Stimulated activated CD8-positive, alpha-beta memory T cell treated with anti-CD3 and anti-CD28 coated beads, Interleukin-2, amount 100 ng/mL, for 1 hour (primary cell): ENCODE measurements around the gene LRRC26.

ENCODE experiments used
- DNase-seq, 2 donors: peaks; one replicate each; pipeline ENCODE4 v3.0.0-alpha.2; 2020; ENCODE audit warnings: low read depth in 2 of 2

Gene LRRC26

DNA sequence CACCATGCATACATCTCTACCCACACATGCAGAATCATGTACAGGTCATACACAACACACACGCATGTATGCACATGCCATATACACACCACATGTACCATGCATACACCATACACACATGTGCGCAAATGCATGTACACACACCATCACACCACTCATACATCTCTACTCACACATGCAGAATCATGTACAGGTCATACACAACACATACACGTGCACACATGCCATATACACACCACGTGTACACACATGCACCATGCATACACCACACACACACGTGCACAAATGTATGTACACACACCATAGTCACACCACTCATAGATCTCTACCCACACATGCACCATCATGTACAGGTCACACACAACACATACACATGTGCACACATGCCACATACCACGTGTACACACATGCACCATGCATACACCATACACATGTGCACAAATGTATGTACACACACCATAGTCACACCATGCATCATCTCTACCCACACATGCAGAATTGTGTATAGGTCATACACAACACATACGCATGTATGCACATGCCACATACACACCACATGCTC, 16.9 kb downstream of the LRRC26 start:
- no peak for DNase-seq

DNA sequence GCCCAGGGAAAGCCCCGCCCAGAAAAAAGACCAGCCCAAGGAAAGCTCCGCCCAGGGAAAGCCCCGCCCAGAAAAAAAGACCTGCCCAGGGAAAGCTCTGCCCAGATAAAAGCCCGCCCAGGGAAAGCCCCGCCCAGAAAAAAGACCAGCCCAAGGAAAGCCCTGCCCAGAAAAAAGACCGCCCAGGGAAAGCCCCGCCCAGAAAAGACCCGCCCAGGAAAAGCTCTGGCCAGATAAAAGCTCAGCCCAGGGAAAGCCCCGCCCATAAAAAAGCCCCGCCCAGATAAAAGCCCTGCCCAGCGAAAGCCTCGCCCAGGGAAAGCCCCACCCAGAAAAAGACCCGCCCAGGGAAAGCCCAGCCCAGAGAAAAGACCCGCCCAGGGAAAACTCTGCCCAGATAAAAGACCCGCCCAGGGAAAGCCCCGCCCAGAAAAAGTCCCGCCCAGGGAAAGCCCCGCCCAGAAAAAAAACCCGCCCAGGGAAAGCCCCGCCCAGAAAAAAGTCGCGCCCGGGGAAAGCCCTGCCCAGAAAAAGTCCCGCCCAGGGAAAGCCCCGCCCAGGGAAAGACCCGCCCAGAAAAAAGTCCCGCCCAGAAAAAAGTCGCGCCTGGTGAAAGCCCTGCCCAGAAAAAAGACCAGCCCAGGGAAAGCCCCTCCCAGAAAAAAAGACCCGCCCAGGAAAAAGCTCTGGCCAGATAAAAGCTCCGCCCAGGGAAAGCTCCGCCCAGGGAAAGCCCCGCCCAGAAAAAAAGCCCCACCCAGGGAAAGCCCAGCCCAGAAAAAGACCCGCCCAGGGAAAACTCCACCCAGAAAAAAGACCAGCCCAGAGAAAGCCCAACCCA, 19.0 kb downstream of the LRRC26 start:
- no peak for DNase-seq

DNA sequence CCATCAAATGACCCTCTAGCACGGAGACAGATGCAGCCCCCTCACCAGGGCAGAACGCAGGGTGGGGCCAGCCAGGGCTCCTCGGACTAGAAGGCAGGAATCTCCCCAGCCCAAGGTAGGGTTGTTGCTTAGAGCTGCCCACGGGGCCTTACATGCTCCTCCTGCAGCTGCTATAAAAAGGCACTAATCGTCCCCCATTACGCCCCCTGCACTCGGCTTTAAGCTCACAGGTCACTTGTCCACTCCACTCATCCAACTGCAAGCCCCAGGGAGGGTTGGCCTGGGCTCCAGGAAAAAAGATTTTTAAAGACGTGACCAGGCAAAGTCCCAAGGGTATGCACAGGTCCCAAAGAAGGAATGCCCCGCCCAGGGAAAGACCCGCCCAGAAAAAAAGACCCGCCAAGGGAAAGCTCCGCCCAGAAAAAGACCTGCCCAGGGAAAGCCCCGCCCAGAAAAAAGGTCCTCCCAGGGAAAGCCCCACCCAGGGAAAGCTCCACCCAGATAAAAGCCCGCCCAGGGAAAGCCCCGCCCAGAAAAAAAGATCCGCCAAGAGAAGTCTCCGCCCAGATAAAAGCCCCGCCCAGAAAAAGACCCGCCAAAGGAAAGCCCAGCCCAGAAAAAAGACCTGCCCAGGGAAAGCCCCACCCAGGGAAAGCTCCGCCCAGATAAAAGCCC, 19.8 kb downstream of the LRRC26 start:
- DNase-seq = no peak

DNA sequence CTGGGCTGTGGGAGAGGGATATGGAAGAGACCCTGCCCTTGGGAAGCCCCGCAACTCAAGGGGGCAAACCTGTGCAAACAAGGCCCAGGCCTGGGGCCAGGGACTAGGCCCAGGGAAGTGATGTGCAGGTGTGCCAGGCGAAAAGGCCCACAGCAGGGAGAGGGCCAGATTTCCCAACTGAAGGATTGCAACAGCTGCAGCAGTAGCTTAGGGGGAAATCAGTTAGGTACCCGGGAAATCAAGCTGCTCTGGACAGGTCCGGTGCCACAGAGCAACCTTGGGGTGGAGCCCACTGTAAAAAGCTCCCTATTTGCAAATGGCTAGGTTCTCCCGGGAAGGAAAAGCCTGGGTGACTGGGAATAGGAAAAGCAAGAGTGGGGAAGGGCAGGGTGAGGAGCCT, 20.5 kb downstream of the LRRC26 start:
- DNase-seq = no peak

DNA sequence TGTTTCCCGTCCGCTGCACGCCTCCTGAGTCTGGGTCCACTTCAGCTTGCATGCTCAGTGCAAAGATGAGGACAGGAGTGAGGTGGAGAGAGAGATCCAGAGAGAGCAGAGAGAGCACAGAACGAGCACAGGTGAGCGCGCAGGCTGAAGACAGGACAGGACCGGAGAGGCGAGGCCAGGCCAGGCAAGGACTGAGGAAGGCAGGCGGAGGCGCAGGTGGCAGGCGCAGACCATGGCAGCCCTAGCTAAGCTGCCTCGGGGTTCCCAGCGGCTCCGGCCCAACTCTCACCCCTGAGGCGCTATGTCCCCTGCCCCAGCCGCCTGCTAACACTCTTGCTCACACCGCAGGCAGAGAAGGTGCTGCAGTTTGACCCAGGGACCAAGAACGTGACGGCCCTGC, 21.2 kb downstream of the LRRC26 start:
- DNase-seq = no peak

DNA sequence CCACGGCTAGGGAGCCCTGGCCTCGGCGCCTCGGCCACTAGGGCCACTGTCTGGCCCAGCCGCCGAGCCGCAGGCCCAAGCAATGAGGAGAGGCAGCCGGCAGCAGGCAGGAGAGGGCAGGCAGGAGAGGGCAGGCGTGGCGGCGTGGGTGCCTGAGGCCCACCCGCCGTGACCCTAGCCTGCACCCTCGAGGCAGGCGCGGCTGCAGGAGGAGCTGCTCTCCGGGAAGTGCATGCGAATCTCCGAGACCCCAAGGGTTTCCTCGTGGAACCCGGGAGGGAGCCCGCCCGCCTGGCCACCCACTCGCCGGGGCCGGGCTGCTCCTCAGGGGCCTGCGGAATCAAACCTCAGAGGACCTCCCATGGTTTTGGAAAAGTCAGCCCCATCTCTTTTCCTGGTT, 21.6 kb downstream of the LRRC26 start:
- no peak for DNase-seq

DNA sequence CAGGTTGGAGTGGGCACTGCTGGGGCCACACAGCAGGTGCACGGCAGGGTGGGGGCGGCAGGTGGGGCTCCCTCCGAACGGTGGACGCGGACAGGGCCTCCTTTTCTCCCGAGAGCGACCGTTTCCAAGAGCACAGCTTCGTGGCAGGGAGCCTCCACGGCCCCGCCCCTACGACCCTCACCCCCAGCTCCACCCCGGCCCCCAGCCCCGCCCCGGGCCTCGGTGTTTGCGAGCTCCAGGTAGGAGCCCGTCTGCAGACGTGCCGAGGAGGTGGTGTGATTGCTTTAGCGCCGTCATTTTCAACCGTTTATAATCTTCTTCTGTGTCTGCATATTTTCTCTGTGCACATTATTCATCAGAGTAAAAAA, 22.1 kb downstream of the LRRC26 start:
- DNase-seq = no peak

DNA sequence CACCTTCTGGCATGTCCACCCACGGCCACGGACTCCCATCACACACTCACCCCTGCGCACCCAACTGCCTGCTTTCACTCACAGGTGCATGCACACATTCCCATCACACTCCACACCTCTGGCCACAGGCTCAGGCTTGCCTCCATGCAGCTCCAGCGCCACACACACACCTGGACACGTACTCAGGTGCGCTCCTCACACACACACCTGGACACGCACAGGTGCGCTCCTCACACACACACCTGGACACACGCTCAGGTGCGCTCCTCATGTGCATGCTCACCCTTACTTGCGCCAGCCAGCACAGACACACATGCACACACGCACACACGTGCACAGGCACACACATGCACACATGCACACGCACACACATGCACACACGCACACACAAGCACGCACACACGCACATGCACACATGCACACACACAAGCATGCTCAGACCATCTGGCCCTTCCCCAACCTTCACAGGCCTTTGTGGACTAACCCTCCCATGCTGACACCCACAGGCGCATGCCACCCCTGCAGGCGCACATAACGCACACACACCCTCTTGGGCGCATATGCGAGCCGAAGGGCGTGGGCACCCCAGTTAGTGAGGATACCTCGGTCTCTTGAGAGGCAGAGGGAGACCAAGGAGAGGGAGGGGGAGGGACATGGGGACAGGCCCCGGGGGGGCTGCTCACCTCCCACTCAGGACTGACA, 22.6 kb downstream of the LRRC26 start:
- DNase-seq = no peak

DNA sequence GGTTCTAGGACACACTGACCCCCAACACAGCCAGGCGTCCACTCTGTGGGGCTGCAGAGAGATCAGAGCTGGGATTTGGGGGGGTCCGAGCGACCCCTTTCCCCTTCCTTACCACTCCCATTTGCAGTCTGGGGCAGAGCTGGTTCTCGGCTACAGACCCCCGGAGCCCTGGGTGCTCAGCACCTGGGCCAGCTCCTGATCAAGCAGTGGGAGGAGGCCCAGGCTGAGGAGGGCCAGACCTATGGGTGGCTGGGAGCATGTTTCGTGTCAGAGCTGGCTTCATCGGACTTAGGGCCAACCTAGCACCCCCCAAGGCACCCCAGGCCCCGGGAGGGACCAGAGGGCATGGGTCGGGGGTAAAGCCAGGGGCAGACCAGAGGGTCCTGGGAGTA, 23.3 kb downstream of the LRRC26 start:
- no peak for DNase-seq

DNA sequence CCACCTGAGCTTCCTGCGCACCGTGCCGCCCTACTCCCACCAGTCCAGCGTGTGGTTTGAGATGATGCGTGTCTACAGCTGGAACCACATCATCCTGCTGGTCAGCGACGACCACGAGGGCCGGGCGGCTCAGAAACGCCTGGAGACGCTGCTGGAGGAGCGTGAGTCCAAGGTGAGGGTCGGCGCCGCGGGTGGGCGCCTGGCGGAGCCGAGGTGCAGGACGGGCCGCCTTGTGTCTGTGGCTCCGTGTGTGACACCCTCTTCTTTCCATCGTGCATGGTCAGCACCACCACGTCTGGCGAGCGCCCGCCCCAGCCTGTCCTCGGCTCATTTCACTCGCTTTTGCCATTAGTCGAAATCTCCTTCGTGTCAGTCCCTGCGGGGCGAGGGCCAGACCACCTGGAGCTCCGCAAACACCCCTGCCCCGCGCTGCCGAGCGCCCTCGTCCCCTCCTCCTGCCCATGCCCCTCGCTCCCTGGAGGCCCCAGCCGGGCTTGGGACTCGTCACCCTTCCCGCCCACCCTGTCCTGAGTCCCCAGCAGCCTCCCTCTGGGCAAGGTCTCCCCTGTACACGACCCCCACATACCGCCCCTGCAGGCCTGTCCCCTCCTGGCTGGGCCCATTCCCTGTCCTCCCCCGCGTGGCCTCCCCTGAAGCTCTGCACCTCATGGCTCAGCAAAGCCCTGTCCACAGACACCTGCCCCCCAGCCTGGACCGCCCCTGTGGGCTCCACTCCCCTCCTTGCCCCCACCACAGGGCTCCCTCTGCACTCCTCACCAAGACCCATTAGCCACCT, 23.9 kb downstream of the LRRC26 start:
- DNase-seq = no peak

DNA sequence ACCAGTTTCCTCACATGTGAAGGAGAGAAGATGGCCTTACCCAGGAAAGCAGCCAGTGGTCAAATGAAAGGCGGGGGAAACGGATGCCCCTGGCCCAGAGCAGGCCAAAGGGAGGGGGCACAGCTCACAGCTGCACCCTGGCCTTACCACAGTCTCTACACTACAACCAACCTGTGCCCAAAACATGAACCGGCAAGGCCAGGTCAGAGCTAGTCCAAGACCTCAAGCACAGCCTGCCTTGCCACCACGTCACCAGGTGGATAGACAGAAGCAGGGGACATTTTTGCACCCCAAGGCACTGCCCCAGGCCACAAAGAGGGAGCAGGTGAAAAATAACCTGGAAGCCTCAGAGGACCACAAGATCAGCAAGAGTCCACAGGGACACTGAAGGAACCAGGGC, 26.4 kb downstream of the LRRC26 start:
- DNase-seq = no peak

DNA sequence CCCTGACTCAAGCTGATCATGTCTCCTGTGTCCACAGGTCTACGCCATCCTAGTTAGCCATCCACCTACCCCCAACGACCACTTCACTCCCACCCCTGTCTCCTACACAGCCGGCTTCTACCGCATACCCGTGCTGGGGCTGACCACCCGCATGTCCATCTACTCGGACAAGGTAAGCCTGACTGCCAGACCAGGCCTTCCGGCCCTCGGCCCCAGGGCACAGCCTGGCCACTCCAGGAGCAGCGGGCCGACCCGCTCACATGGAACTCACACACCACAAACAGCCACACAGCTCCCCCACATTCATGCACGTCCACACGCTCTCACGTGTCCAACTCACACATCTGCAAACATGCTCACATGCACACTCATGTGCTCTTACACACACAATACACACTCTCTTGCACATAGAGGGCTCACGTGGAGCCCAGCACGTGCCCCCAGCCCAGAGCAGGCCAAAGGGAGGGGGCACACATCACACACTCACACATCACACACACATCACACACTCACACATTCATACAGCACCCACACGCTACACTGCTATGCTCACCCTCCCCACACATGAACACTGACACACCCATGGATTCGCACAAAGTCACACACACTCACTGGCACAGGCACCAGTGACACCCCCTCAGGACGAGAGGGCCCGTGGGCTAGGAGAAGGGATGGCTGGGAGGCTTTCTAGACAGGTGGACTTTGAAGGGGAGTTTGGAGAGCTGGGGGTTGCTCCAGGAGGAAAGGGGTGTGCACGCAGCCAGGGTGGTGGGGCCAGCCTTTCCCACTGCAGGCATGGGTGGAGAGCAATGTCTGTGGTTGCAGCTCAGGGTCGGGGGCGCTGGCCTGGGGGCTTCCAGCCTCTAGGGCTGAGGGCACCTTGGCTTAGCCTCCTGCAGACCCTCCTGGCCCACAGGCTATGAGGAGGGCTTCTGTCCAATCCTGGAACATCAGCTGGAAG, 27.6 kb downstream of the LRRC26 start:
- DNase-seq = no peak

DNA sequence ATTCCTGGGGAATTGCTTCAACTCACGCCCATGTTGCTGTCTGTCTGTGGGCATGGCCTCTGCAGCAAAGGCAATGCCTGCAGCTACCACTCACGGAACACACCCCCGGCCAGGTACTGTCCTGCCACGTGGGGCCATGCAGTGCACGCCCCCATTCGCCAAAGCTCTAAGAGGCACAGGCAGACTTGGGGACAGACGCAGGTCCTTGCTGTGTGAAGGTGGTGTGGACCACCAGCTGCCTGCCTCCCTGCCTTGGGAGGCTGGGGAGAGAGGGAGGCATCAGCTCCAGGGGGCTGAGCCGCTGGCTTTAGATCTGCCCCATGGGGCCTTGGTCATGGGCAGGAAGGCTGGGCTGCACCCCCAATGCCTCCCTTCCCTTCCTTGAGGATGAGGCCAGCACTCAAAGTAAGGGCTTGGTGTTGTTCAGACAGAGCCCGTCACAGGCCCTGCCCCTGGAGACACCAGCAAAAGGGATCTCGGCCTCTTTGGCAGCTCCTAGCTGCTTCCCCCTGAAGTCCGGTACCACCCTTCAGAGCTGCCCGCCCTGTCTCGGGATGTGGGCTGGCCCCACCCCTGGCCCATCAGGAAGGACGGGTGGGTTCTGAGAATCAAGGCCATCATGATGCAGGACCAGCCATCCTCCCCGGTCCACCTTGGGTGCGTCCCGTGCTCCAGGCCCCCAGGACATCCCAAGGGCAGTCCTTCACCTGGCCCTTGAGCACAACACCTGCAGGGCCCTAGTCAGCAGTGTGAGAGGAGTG, 28.6 kb downstream of the LRRC26 start:
- no peak for DNase-seq

DNA sequence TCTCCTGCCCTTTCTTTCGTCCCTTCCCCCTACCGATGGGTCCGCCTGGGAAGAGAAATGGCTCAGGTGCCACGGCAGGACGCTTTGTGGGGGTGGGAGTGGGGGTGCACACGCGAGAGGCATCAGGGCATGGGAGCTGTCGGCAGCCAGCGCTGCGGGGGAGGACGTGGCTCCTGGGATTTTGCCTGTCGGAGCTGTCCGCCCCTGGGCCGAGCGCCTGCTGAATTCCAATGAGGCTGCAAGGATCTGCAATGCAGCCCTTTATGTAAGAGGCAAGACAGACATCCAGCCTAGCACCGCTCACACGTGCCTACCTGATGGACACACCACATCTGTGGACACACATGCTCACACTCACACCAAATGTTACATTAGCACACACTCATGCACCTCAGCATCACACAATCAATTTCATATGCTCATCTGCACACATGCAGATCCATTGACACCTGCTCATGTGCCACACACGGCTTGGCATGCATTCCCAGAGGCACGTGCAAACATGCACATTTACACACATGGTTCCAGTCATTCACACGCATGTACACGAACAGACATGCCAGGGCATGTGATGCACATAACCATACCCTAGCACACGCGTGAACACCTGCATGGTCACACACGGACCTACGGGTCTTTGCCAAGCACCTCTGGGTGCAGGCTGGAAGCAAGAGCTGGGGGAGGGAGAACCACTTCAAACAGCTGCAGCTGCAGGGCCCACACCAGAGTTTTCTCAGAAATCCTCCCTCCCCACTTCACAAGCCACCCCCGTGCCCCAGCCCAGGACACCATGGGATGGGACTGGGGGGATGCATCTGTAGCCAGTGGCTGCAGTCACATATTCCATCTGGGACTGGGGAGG, 29.5 kb downstream of the LRRC26 start:
- DNase-seq = no peak

DNA sequence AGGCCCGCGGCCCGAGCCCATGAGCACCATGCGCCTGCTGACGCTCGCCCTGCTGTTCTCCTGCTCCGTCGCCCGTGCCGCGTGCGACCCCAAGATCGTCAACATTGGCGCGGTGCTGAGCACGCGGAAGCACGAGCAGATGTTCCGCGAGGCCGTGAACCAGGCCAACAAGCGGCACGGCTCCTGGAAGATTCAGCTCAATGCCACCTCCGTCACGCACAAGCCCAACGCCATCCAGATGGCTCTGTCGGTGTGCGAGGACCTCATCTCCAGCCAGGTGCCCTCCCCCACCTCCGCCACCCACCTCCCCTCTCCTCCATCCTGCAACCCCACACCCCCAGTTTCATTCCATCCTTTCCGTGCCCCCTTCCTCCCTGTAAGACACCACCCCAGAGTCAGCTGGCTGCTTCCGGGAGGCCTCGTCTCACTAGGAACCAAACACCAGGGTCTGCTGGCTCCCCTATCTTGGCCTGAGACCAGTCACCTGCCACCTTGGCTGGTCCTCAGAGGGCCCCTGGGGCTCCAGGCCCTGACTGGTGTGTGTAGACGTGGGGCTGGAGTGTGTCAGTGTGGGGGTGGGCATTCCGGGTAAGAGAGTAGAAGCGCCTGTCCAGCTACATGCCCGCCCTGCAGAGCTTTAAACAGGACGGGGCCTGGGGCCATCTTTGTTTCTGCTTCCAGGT, 30.2 kb downstream of the LRRC26 start:
- DNase-seq = no peak

DNA sequence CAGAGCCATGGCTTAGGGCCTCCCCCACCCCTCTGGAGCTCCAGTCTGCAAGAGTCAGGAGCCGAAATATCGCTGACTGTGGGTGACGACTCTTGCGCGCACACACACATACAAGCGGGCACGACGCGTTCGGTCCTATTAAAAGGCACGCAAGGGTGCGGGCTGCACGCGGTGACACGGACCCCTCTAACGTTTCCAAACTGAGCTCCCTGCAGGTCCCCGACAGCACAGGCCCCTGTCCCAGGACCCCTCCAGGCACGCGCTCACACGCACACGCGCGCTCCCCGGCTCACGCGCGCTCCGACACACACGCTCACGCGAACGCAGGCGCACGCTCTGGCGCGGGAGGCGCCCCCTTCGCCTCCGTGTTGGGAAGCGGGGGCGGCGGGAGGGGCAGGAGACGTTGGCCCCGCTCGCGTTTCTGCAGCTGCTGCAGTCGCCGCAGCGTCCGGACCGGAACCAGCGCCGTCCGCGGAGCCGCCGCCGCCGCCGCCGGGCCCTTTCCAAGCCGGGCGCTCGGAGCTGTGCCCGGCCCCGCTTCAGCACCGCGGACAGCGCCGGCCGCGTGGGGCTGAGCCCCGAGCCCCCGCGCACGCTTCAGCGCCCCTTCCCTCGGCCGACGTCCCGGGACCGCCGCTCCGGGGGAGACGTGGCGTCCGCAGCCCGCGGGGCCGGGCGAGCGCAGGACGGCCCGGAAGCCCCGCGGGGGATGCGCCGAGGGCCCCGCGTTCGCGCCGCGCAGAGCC, 31.0 kb downstream of the LRRC26 start, which contains the start of gene GRIN1:
Gene GRIN1, plus strand, starts transcription at position 433 of the 746 bp plus-strand sequence. CDS start 333 bp downstream, outside the sequence.
- no peak for DNase-seq

DNA sequence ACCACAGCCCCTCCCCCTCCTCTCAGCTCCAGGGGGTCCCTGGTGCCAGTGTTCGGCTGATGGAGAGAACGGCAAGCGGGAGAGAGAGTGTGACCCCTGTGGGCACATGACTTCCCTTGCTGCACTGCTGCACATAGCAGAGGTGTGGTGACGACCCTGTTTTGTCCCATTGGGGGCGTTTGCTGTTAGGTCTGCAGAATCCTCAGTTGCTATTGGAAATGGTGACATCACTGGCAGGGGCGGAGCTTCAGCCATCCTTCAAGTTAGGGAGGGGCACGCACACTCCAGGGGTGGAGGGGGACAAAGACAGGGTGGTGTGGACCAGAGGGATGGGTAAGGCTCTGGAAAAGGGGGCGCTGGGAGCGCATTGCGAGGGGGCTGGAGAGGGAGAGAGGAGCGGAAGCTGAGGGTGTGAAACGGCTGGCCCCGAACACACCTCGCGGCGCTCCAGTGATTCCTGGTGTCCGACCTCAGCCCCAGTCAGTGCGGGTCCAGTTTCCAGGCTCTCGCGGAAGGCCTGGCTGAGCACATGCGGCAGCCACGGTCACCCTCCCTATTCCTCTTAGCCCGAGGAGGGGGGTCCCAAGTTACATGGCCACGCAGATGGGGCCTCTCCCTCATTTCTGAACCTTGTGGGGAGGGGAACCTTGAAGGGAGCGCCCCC, 31.7 kb downstream of the LRRC26 start:
- no peak for DNase-seq
